CD4-positive, alpha-beta memory T cell (primary cell): Measurements from ENCODE around the gene SHOC2. TPM values are rescaled to one million over a fixed set of nuclear protein-coding genes. Genes with fewer than 3 reads are reported as not detected.

Experiments used
- CTCF ChIA-PET: fragments of 350-600 bp; sonication (Branson Sonifier 250); formaldehyde crosslinking; loops from one replicate; lab custom pipeline; 2021; ENCODE audit warnings: inconsistent platforms; ENCODE audit not compliant: partially characterized antibody; lab: Charles Lee
- POLR2A ChIA-PET: fragments of 350-600 bp; sonication (Branson Sonifier 250); formaldehyde crosslinking; loops from one replicate; lab custom pipeline; 2021; ENCODE audit not compliant: partially characterized antibody; lab: Charles Lee
- DNase-seq, 5 donors: peaks; one replicate each; pipeline versions ENCODE4 v3.0.0 to v3.0.0-alpha.2; 2020 to 2022; ENCODE audit warnings: mixed read lengths in 1 of 5
- H3K27ac ChIP-seq: one replicate; pipeline ENCODE4 v1.7.0; 2013; ENCODE audit warnings: low read depth, low read length
- H3K27me3 ChIP-seq: 2 replicates; pipeline ENCODE4 v1.7.0; 2013; ENCODE audit warnings: mild to moderate bottlenecking, low read length, moderate library complexity; ENCODE audit not compliant: insufficient read depth
- H3K36me3 ChIP-seq: 2 replicates; pipeline ENCODE4 v1.7.0; 2013; ENCODE audit warnings: mild to moderate bottlenecking, low read length, moderate library complexity; ENCODE audit not compliant: insufficient read depth
- H3K4me1 ChIP-seq: 2 replicates; pipeline ENCODE4 v1.7.0; 2013; ENCODE audit warnings: mild to moderate bottlenecking, low read length, moderate library complexity; ENCODE audit not compliant: insufficient read depth
- H3K4me3 ChIP-seq, 2 donors: one replicate each; pipeline ENCODE4 v1.7.0; 2013; ENCODE audit warnings: low read length in 2 of 2, mild to moderate bottlenecking in 1 of 2
- H3K9me3 ChIP-seq, 2 donors: one replicate each; pipeline ENCODE4 v1.7.0; 2013; ENCODE audit warnings: low read length in 2 of 2, control low read depth in 1 of 2; ENCODE audit not compliant: control insufficient read depth in 1 of 2
- H3K27ac Mint-ChIP-seq, 7 donors: one replicate each; pipeline ENCODE4 v1.8.0; 2020 to 2021; ENCODE audit warnings: mixed read lengths in 7 of 7, mild to moderate bottlenecking in 6 of 7, inconsistent platforms in 3 of 7, moderate library complexity in 3 of 7
- H3K27me3 Mint-ChIP-seq, 2 donors: one replicate each; pipeline ENCODE4 v1.8.0; 2020 to 2021; ENCODE audit warnings: mixed read lengths in 2 of 2
- H3K36me3 Mint-ChIP-seq, 2 donors: one replicate each; pipeline ENCODE4 v1.8.0; 2020 to 2021; ENCODE audit warnings: mixed read lengths in 2 of 2, inconsistent platforms in 1 of 2, mild to moderate bottlenecking in 1 of 2
- H3K4me1 Mint-ChIP-seq, 4 donors: one replicate each; pipeline ENCODE4 v1.8.0; 2020 to 2021; ENCODE audit warnings: mixed read lengths in 4 of 4, mild to moderate bottlenecking in 1 of 4
- H3K4me3 Mint-ChIP-seq, 8 donors: one replicate each; pipeline ENCODE4 v1.8.0; 2020 to 2021; ENCODE audit warnings: mixed read lengths in 8 of 8, mild to moderate bottlenecking in 7 of 8, moderate library complexity in 6 of 8, inconsistent platforms in 3 of 8
- H3K9me3 Mint-ChIP-seq, 8 donors: one replicate each; pipeline ENCODE4 v1.8.0; 2020 to 2021; ENCODE audit warnings: mixed read lengths in 8 of 8, mild to moderate bottlenecking in 5 of 8, inconsistent platforms in 3 of 8, moderate library complexity in 1 of 8
- intact Hi-C: fragments of 100-400 bp; cut with micrococcal nuclease; formaldehyde crosslinking; loops from one replicate; pipeline ENCODE4 v1.15.1; 2023
- polyA plus RNA-seq, 2 donors: library from polyadenylated mRNA; unstranded; fragments of 300-500 nt; fragmentation: Illumina TruSeq; gene quantifications; one replicate each; pipeline ENCODE4 v1.2.3, GENCODE V29; 2021
- total RNA-seq, 2 experiments: library from RNA; stranded (reverse); gene quantifications; one replicate each; pipeline ENCODE4 v1.2.3, GENCODE V29; 2021

SHOC2 gene
- total and polyA plus RNA-seq, 4 experiments from 2014 or later, result 49.8 to 69.4 (median 64.6) TPM

- H3K27ac ChIP-seq, result no peak overlapping the region
- H3K4me3 Mint-ChIP-seq, result peak overlapping the region in 6 of 8 donors; percentile 24 to 79 (median 64)
- no peaks in the 10 kb centered on the region for H3K27me3 Mint-ChIP-seq
- no peaks in the 10 kb centered on the region for H3K27me3 ChIP-seq
- POLR2A ChIA-PET, result interaction anchor here (1.8 kb wide), 1 partner anchor 73 kb away, joined by 14 read pairs; the partner anchor contains the start of genes BBIP1 and SHOC2
- no peaks in the 10 kb centered on the region for H3K9me3 ChIP-seq
- H3K36me3 Mint-ChIP-seq, result peaks cover 30 to 34% of the 10 kb centered on the region in 2 donors
- intact Hi-C loops, result loop anchor here (5.0 kb wide), 1 partner anchor 245 kb away; no protein-coding TSS in a partner anchor
- CTCF ChIA-PET, result interaction anchor here (1.4 kb wide), 1 partner anchor 188 kb away, joined by 5 read pairs; no protein-coding TSS in a partner anchor
- peaks cover 28 to 57% (median 41%) of the 10 kb centered on the region in 4 donors for H3K4me1 Mint-ChIP-seq
- DNase-seq, result no peak
- no peaks in the 10 kb centered on the region for H3K36me3 ChIP-seq
- H3K27ac Mint-ChIP-seq, result peak overlapping the region in 6 of 7 donors; percentile 11 to 75 (median 64)
- no peaks in the 10 kb centered on the region for H3K9me3 Mint-ChIP-seq
- H3K4me3 ChIP-seq, result no peak overlapping the region
- H3K4me1 ChIP-seq, result peaks cover 27% of the 10 kb centered on the region
Measured at GRCh38 chr10:110992006-110992800, 72.8 kb downstream of the SHOC2 start.

- intact Hi-C loops, result loop anchor here (1.0 to 5.0 kb wide), 3 partner anchors 10 to 246 kb away; partner anchors contain the start of genes BBIP1 and SHOC2
- Mint-ChIP-seq H3K36me3 (peaks cover 27 to 30% of the 10 kb centered on the region in 2 donors), H3K4me3 (peak overlapping the region in 6 of 8 donors; percentile 24 to 79 (median 64)), H3K4me1 (peaks cover 29 to 57% (median 42%) of the 10 kb centered on the region in 4 donors), H3K27ac (peak overlapping the region; percentile 30 to 79 (median 61)), H3K9me3 (no peaks in the 10 kb centered on the region), H3K27me3 (no peaks in the 10 kb centered on the region)
- H3K27me3 ChIP-seq, result no peaks in the 10 kb centered on the region
- ChIA-PET CTCF (interaction anchor here (1.4 kb wide), 1 partner anchor 189 kb away, joined by 5 read pairs; no protein-coding TSS in a partner anchor), POLR2A (interaction anchor here (0.6 to 1.8 kb wide), 2 partner anchors 74 to 224 kb away, joined by 3 to 14 read pairs; partner anchors contain the start of genes BBIP1 and SHOC2)
- H3K9me3 ChIP-seq, result no peaks in the 10 kb centered on the region
- H3K4me3 ChIP-seq, result no peak overlapping the region
- H3K36me3 ChIP-seq, result no peaks in the 10 kb centered on the region
- H3K27ac ChIP-seq, result no peak overlapping the region
- DNase-seq, result peak; percentile 51 to 65 (median 62)
- peaks cover 27% of the 10 kb centered on the region for H3K4me1 ChIP-seq
Measured at GRCh38 chr10:110993024-110993693, 73.8 kb downstream of the SHOC2 start.

GRCh38 chr10:110994406-110995086, 75.1 kb downstream of the SHOC2 start:
- Histone ChIP-seq H3K27me3 (no peaks in the 10 kb centered on the region), H3K27ac (no peak overlapping the region), H3K4me1 (peaks cover 27% of the 10 kb centered on the region), H3K36me3 (no peaks in the 10 kb centered on the region), H3K4me3 (no peak overlapping the region), H3K9me3 (no peaks in the 10 kb centered on the region)
- no peak overlapping the region for H3K4me3 Mint-ChIP-seq
- ChIA-PET POLR2A (no interaction called here), CTCF (no interaction called here)
- H3K9me3 Mint-ChIP-seq, result no peaks in the 10 kb centered on the region
- peaks cover 22 to 26% of the 10 kb centered on the region in 2 donors for H3K36me3 Mint-ChIP-seq
- intact Hi-C loops, result loop anchor here (5.0 kb wide), 1 partner anchor 247 kb away; no protein-coding TSS in a partner anchor
- H3K4me1 Mint-ChIP-seq, result peaks cover 28 to 50% (median 38%) of the 10 kb centered on the region in 4 donors
- H3K27me3 Mint-ChIP-seq, result no peaks in the 10 kb centered on the region
- no peak for DNase-seq
- H3K27ac Mint-ChIP-seq, result no peak overlapping the region

- no peak overlapping the region for H3K27ac ChIP-seq
- H3K4me1 ChIP-seq, result peaks cover 27% of the 10 kb centered on the region
- Mint-ChIP-seq H3K4me3 (no peak overlapping the region), H3K9me3 (no peaks in the 10 kb centered on the region), H3K36me3 (peaks cover 19 to 25% of the 10 kb centered on the region in 2 donors), H3K4me1 (peaks cover 28 to 46% (median 37%) of the 10 kb centered on the region in 4 donors), H3K27me3 (no peaks in the 10 kb centered on the region), H3K27ac (no peak overlapping the region)
- no peaks in the 10 kb centered on the region for H3K36me3 ChIP-seq
- no peaks in the 10 kb centered on the region for H3K27me3 ChIP-seq
- ChIA-PET CTCF (no interaction called here), POLR2A (no interaction called here)
- intact Hi-C loops, result no loop called here
- no peaks in the 10 kb centered on the region for H3K9me3 ChIP-seq
- no peak overlapping the region for H3K4me3 ChIP-seq
- DNase-seq, result no peak
Measured at GRCh38 chr10:110995301-110995700, 75.9 kb downstream of the SHOC2 start.

- H3K27ac Mint-ChIP-seq, result no peak overlapping the region
- Histone ChIP-seq H3K36me3 (no peaks in the 10 kb centered on the region), H3K4me3 (no peak overlapping the region), H3K9me3 (no peaks in the 10 kb centered on the region), H3K27ac (no peak overlapping the region), H3K27me3 (no peaks in the 10 kb centered on the region), H3K4me1 (peaks cover 27% of the 10 kb centered on the region)
- H3K4me1 Mint-ChIP-seq, result peaks cover 24 to 38% (median 32%) of the 10 kb centered on the region in 4 donors
- H3K4me3 Mint-ChIP-seq, result no peak overlapping the region
- H3K9me3 Mint-ChIP-seq, result no peaks in the 10 kb centered on the region
- ChIA-PET CTCF (no interaction called here), POLR2A (no interaction called here)
- intact Hi-C loops, result no loop called here
- H3K27me3 Mint-ChIP-seq, result no peaks in the 10 kb centered on the region
- H3K36me3 Mint-ChIP-seq, result peaks cover 16 to 26% of the 10 kb centered on the region in 2 donors
- no peak for DNase-seq
Measured at GRCh38 chr10:110996256-110996655, 76.9 kb downstream of the SHOC2 start.

- Histone ChIP-seq H3K4me3 (no peak overlapping the region), H3K36me3 (peaks cover 27% of the 10 kb centered on the region), H3K27me3 (no peaks in the 10 kb centered on the region), H3K9me3 (no peaks in the 10 kb centered on the region), H3K27ac (no peak overlapping the region), H3K4me1 (no peaks in the 10 kb centered on the region)
- CTCF ChIA-PET, result no interaction called here
- Mint-ChIP-seq H3K36me3 (peaks cover 19 to 55% of the 10 kb centered on the region in 2 donors), H3K9me3 (no peaks in the 10 kb centered on the region), H3K4me1 (peaks cover 0 to 3% (median 0%) of the 10 kb centered on the region in 4 donors), H3K27ac (peak overlapping the region in 1 of 7 donors; percentile 41), H3K4me3 (no peak overlapping the region), H3K27me3 (no peaks in the 10 kb centered on the region)
- intact Hi-C loops, result loop anchor here (10.0 kb wide), 1 partner anchor 389 kb away; no protein-coding TSS in a partner anchor
- POLR2A ChIA-PET, result no interaction called here
- DNase-seq, result no peak
Measured at GRCh38 chr10:111004016-111004415, 84.6 kb downstream of the SHOC2 start.
